ENCODE measurements around the gene MRPL12.
A peak's percentile ranks its signal among the peaks of the same experiment; 100 is the strongest.
"Not testable (repeated sequence)": the region's sequence is repeated elsewhere in the genome, so short reads cannot be mapped to it uniquely, and the experiment has no call there.

The MRPL12 gene

GRCh38 chr17:81665205-81666091 is 37.7 kb upstream of the MRPL12 start:
- TF ChIP-seq Cebpa-rat (IDR thresholded peaks at IDR 0.05): no peak
- H3K27ac ChIP-seq: peak overlapping the region; percentile 81 to 99 (median 95); a peak in 21 of 22 replicates
- H3K36me3 ChIP-seq: peaks cover 32 to 46% (median 42%) of the 10 kb centered on the region in 11 experiments
- H3K4me3 ChIP-seq: peak overlapping the region; percentile 84 to 100 (median 98)
- H3K4me2 ChIP-seq: peak overlapping the region; percentile 88 to 99 (median 97)
- H3K4me1 ChIP-seq: peaks cover 35 to 53% (median 49%) of the 10 kb centered on the region in 10 experiments
- no peaks in the 10 kb centered on the region for H3K27me3 ChIP-seq
- H3K9me3 ChIP-seq (replicated peaks in 1 of 11): no peaks in the 10 kb centered on the region
- H3K9ac ChIP-seq: peak overlapping the region; percentile 91 to 99 (median 95)
- peaks cover 0 to 27% (median 12%) of the 10 kb centered on the region in 11 experiments; a peak in 12 of 22 replicates for H4K20me1 ChIP-seq

DNA sequence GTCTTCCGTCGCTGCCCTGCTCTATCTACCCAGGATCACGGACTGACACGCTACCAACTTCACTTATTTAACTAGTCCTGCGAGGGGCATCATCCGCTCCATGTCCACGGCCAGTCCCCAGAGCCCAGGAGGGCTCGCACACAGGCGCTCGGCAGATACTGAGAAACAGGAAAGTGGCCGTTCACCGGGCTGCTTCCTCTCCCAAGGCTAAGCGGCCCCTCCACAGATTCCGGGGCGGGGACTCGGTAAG is 37.1 kb upstream of the MRPL12 start:
- no peak for TF ChIP-seq Cebpa-rat (IDR thresholded peaks at IDR 0.05)
- Histone ChIP-seq H3K4me3 (peak overlapping the region; percentile 84 to 100 (median 98)), H3K27ac (peak overlapping the region; percentile 81 to 99 (median 95)), H3K36me3 (peaks cover 38 to 52% (median 47%) of the 10 kb centered on the region in 11 experiments), H3K4me2 (peak overlapping the region; percentile 88 to 99 (median 97)), H4K20me1 (peaks cover 0 to 33% (median 17%) of the 10 kb centered on the region in 11 experiments; a peak in 13 of 22 replicates), H3K4me1 (peaks cover 35 to 53% (median 49%) of the 10 kb centered on the region in 10 experiments), H3K9ac (peak overlapping the region; percentile 91 to 99 (median 95)), H3K27me3 (no peaks in the 10 kb centered on the region), H3K9me3 (replicated peaks in 1 of 11) (no peaks in the 10 kb centered on the region)

DNA sequence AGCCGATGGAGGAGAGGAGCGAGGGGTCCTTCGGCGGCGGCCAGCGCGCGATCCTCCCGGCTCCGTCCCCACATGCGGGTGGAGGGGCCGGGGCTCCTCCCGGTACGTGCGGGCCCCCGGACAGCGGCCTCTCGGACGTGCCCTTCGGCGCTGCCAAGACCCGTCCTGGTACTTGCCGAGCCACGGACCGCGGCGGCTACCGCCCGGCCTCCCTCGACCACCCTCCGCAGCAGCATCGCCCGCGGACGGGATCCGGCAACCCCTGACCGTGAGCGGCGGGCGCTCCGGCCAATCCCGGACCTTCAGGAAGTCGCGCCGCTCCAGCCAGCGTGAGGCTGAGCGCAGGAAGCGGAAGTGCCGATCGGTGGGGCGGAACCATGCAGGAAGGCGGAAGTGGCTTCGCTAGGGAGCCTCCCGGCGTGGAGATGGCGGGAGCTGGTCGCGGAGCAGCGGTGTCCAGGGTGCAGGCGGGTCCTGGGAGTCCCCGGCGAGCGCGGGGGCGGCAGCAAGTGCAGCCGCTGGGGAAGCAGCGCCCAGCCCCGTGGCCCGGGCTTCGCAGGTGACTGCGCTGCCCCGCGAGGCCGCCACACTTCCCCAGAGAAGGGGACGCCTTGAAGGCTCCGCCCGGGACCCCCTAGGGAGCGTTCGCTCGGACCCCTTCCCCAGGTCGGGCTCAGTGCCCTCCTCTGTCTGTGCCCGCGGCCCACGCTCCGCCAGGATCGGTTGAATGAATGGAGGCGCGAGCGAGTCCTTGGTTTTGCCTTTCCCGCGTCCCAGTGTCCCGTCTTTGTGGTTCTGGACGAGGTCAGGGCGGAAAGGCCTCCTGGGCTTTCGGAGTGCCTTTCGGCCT is 36.6 kb upstream of the MRPL12 start, which contains the start of the genes CCDC137 and OXLD1:
TSS of gene CCDC137 (plus strand) at position 396 of the 850 bp plus-strand sequence. CDS start at position 426, 30 bp downstream.
TSS of gene OXLD1 (minus strand) at position 264 of the 850 bp plus-strand sequence. CDS start at position 236, 28 bp downstream.
- Histone ChIP-seq H3K36me3 (peaks cover 43 to 57% (median 53%) of the 10 kb centered on the region in 11 experiments), H3K9me3 (replicated peaks in 1 of 11) (no peaks in the 10 kb centered on the region), H3K4me2 (peak within 1 kb of the TSS; percentile 88 to 99 (median 97)), H3K27me3 (no peaks in the 10 kb centered on the region), H3K27ac (peak within 1 kb of the TSS; percentile 81 to 99 (median 95)), H3K4me1 (peaks cover 35 to 53% (median 49%) of the 10 kb centered on the region in 10 experiments), H4K20me1 (peaks cover 0 to 38% (median 23%) of the 10 kb centered on the region in 11 experiments; a peak in 13 of 22 replicates), H3K4me3 (peak within 1 kb of the TSS; percentile 84 to 100 (median 98)), H3K9ac (peak within 1 kb of the TSS; percentile 91 to 99 (median 95))
- no peak for TF ChIP-seq Cebpa-rat (IDR thresholded peaks at IDR 0.05)

- Histone ChIP-seq H3K9me3 (replicated peaks in 1 of 11) (no peaks in the 10 kb centered on the region), H3K27me3 (no peaks in the 10 kb centered on the region), H4K20me1 (peaks cover 0 to 50% (median 35%) of the 10 kb centered on the region in 11 experiments; a peak in 16 of 22 replicates), H3K36me3 (peaks cover 55 to 69% (median 65%) of the 10 kb centered on the region in 11 experiments), H3K4me2 (peak overlapping the region; percentile 85 to 98 (median 94)), H3K4me1 (peaks cover 35 to 59% (median 52%) of the 10 kb centered on the region in 10 experiments), H3K27ac (peak overlapping the region in 9 of 11 experiments; percentile 93 to 99 (median 95); a peak in 12 of 22 replicates), H3K4me3 (peak overlapping the region; percentile 84 to 100 (median 98)), H3K9ac (peak overlapping the region; percentile 91 to 99 (median 95); a peak in 19 of 22 replicates)
- no peak for TF ChIP-seq Cebpa-rat (IDR thresholded peaks at IDR 0.05)
Measured at GRCh38 chr17:81667754-81668153, 35.4 kb upstream of the MRPL12 start.

DNA sequence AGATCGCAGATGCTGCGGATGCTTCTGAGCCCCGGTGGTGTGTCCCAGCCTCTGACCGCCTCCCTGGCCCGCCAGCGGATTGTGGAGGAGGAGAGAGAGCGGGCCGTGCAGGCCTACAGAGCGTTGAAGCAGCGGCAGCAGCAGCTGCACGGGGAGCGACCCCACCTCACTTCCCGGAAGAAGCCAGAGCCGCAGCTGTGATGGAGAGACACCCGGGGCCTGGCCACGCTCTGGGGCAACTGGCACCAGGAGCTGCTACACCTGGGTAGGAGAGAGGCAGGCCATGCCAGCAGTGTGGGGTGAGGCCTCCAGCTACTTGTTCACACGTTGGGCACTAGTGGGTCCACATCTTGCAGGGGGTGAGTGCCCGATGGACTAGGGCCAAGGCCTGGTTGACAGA is 30.7 kb upstream of the MRPL12 start:
- no peak overlapping the region for H3K4me3 ChIP-seq
- H3K36me3 ChIP-seq: peaks cover 68 to 80% (median 75%) of the 10 kb centered on the region in 11 experiments
- TF ChIP-seq Cebpa-rat (IDR thresholded peaks at IDR 0.05): no peak
- no peaks in the 10 kb centered on the region for H3K27me3 ChIP-seq
- no peaks in the 10 kb centered on the region for H3K9me3 ChIP-seq (replicated peaks in 1 of 11)
- no peak overlapping the region for H3K4me2 ChIP-seq
- H4K20me1 ChIP-seq: peaks cover 0 to 95% (median 68%) of the 10 kb centered on the region in 11 experiments; a peak in 17 of 22 replicates
- H3K27ac ChIP-seq: no peak overlapping the region
- peak overlapping the region in 8 of 11 experiments; percentile 2 to 77 (median 48); a peak in 9 of 22 replicates for H3K9ac ChIP-seq
- peaks cover 27 to 77% (median 71%) of the 10 kb centered on the region in 10 experiments for H3K4me1 ChIP-seq

DNA sequence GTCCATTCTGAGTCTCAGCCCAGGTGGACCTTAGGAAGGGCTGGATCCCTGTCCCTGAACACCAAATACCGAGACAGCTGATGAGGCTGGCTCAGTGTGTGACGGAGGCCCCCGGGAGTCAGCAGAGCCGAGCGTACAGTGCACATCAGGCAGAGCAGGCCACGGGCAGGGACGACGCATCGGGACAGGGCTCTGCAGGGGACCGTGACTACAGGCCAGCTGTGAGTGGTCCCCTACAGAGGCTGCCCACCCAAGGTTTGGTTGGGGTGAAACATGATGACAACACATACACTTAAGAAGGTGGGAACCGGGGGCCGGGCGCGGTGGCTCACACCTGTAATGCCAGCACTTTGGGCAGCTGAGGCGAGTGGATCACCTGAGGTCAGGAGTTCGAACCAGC is 30.2 kb upstream of the MRPL12 start:
- peak overlapping the region in 4 of 11 experiments; percentile 4 to 97 (median 80); a peak in 5 of 22 replicates for H3K4me2 ChIP-seq
- TF ChIP-seq Cebpa-rat (IDR thresholded peaks at IDR 0.05): no peak
- H3K9ac ChIP-seq: peak overlapping the region in 10 of 11 experiments; percentile 2 to 77 (median 48); a peak in 11 of 22 replicates
- peaks cover 68 to 77% (median 73%) of the 10 kb centered on the region in 11 experiments for H3K36me3 ChIP-seq
- peak overlapping the region in 1 of 11 experiments; percentile 35; a peak in 2 of 22 replicates for H3K27ac ChIP-seq
- peaks cover 23 to 77% (median 69%) of the 10 kb centered on the region in 10 experiments for H3K4me1 ChIP-seq
- H4K20me1 ChIP-seq: peaks cover 0 to 96% (median 68%) of the 10 kb centered on the region in 11 experiments; a peak in 17 of 22 replicates
- no peaks in the 10 kb centered on the region for H3K27me3 ChIP-seq
- H3K4me3 ChIP-seq: no peak overlapping the region
- no peaks in the 10 kb centered on the region for H3K9me3 ChIP-seq (replicated peaks in 1 of 11)

GRCh38 chr17:81673561-81674258 is 29.5 kb upstream of the MRPL12 start:
- H3K27me3 ChIP-seq: no peaks in the 10 kb centered on the region
- peaks cover 62 to 72% (median 67%) of the 10 kb centered on the region in 11 experiments for H3K36me3 ChIP-seq

GRCh38 chr17:81675515-81676221 is 27.5 kb upstream of the MRPL12 start:
- Histone ChIP-seq H3K9ac (peak overlapping the region in 8 of 11 experiments; percentile 31 to 77 (median 58); a peak in 16 of 22 replicates), H3K4me1 (peaks cover 9 to 81% (median 59%) of the 10 kb centered on the region in 10 experiments)
- H3K9me3 ChIP-seq (replicated peaks in 1 of 11): not testable (repeated sequence)

More at GRCh38 chr17:81673561-81674258, 29.5 kb upstream of the MRPL12 start:
- H3K4me1 ChIP-seq: peaks cover 15 to 73% (median 62%) of the 10 kb centered on the region in 10 experiments
- no peak for TF ChIP-seq Cebpa-rat (IDR thresholded peaks at IDR 0.05)
- H3K4me3 ChIP-seq: no peak overlapping the region
- H3K4me2 ChIP-seq: peak overlapping the region in 6 of 11 experiments; percentile 38 to 97 (median 79); a peak in 13 of 22 replicates
- H3K9ac ChIP-seq: peak overlapping the region in 10 of 11 experiments; percentile 2 to 77 (median 45); a peak in 12 of 22 replicates
- H3K27ac ChIP-seq: peak overlapping the region in 3 of 11 experiments; percentile 35 to 64 (median 40); a peak in 3 of 22 replicates
- H4K20me1 ChIP-seq: peaks cover 0 to 90% (median 63%) of the 10 kb centered on the region in 11 experiments; a peak in 17 of 22 replicates
- H3K9me3 ChIP-seq (replicated peaks in 1 of 11): no peaks in the 10 kb centered on the region

More at GRCh38 chr17:81675515-81676221, 27.5 kb upstream of the MRPL12 start:
- H3K4me2 ChIP-seq: peak overlapping the region; percentile 54 to 97 (median 67)
- H3K27me3 ChIP-seq: not testable (repeated sequence)
- H3K27ac ChIP-seq: peak overlapping the region in 8 of 11 experiments; percentile 10 to 66 (median 36); a peak in 9 of 22 replicates
- peaks cover 0 to 92% (median 59%) of the 10 kb centered on the region in 11 experiments; a peak in 17 of 22 replicates for H4K20me1 ChIP-seq
- H3K36me3 ChIP-seq: peaks cover 47 to 69% (median 58%) of the 10 kb centered on the region in 11 experiments
- peak overlapping the region in 3 of 10 experiments; percentile 33 to 51 (median 39); a peak in 5 of 20 replicates for H3K4me3 ChIP-seq

Measured in BLaER1 treated with 17β-estradiol and CSF1 and Interleukin-3, amounts not matched to agents 10 nM and 100 nM (cell line).